Adipocyte (in vitro differentiated cells): ENCODE data around the gene ADAM23.
A peak's percentile ranks its signal among the peaks of the same experiment; 100 is the strongest.
"Not testable (repeated sequence)": the region's sequence is repeated elsewhere in the genome, so short reads cannot be mapped to it uniquely, and the experiment has no call there.

Source experiments
- DNase-seq: peaks from one replicate; pipeline ENCODE4 v3.0.0-alpha.2; 2015; ENCODE audit warnings: low read depth
- H3K27me3 ChIP-seq: replicated peaks from 2 replicates; pipeline ENCODE4 v1.7.0; 2013; ENCODE audit warnings: mild to moderate bottlenecking, low read length, moderate library complexity; ENCODE audit not compliant: control insufficient read depth, insufficient read depth
- H3K36me3 ChIP-seq: 2 replicates; pipeline ENCODE4 v1.7.0; 2013; ENCODE audit warnings: low read length, mild to moderate bottlenecking, moderate library complexity; ENCODE audit not compliant: control insufficient read depth, insufficient read depth, severe bottlenecking
- H3K4me1 ChIP-seq: 2 replicates; pipeline ENCODE4 v1.7.0; 2013; ENCODE audit warnings: mild to moderate bottlenecking, low read length, moderate library complexity; ENCODE audit not compliant: control insufficient read depth, insufficient read depth
- H3K4me3 ChIP-seq: 2 replicates; pipeline ENCODE4 v1.7.0; 2013; ENCODE audit warnings: mild to moderate bottlenecking, low read length, moderate library complexity
- H3K9ac ChIP-seq: 2 replicates; pipeline ENCODE4 v1.7.0; 2013; ENCODE audit warnings: mild to moderate bottlenecking, low read length, moderate library complexity
- H3K9me3 ChIP-seq: 2 replicates; pipeline ENCODE4 v1.7.0; 2013; ENCODE audit warnings: mild to moderate bottlenecking, low read length, moderate library complexity; ENCODE audit not compliant: control insufficient read depth

ADAM23 gene, protein sequence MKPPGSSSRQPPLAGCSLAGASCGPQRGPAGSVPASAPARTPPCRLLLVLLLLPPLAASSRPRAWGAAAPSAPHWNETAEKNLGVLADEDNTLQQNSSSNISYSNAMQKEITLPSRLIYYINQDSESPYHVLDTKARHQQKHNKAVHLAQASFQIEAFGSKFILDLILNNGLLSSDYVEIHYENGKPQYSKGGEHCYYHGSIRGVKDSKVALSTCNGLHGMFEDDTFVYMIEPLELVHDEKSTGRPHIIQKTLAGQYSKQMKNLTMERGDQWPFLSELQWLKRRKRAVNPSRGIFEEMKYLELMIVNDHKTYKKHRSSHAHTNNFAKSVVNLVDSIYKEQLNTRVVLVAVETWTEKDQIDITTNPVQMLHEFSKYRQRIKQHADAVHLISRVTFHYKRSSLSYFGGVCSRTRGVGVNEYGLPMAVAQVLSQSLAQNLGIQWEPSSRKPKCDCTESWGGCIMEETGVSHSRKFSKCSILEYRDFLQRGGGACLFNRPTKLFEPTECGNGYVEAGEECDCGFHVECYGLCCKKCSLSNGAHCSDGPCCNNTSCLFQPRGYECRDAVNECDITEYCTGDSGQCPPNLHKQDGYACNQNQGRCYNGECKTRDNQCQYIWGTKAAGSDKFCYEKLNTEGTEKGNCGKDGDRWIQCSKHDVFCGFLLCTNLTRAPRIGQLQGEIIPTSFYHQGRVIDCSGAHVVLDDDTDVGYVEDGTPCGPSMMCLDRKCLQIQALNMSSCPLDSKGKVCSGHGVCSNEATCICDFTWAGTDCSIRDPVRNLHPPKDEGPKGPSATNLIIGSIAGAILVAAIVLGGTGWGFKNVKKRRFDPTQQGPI

DNA sequence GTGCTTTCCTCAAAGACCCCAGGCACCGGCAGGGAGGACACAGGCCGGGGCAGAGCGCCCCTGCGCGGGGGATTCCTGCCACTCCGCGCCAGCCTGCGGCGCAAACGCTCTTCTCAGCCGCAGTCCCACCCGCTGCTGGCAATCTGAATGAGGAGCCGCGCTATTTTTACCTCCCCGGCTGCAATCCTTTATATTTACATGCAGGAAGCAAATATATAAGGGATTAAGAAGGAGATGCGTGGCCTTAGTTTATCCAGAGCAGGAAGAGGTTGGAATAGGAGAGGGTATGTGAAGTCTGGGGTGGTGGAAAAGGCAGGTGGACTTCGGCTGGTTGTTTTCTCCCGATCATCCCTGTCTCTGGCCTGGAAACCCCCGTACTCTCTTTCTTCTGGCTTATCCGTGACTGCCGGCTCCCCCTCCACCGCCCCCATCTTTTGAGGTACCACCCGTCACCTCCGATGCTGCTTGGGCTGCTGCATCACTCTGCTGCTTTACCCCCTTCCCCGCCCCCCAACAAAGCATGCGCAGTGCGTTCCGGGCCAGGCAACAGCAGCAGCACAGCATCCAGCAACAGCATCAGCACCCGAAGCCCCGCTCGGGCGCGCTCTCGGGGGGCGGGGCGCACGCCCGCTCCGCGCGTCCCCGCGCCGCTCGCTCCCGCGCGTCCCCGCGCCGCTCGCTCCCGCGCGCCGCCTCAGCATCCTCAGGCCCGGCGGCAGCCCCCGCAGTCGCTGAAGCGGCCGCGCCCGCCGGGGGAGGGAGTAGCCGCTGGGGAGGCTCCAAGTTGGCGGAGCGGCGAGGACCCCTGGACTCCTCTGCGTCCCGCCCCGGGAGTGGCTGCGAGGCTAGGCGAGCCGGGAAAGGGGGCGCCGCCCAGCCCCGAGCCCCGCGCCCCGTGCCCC, at the start of gene ADAM23:
Gene ADAM23, plus strand, starts transcription at position 700 of the 902 bp plus-strand sequence. CDS start 335 bp downstream, outside the sequence.
- Histone ChIP-seq H3K4me1 (peaks cover 14% of the 10 kb centered on the region), H3K36me3 (no peaks in the 10 kb centered on the region), H3K9ac (peak within 1 kb of the TSS; percentile 64), H3K27me3 (peaks cover 10% of the 10 kb centered on the region), H3K4me3 (peak within 1 kb of the TSS; percentile 81), H3K9me3 (no peaks in the 10 kb centered on the region)
- DNase-seq = peak; percentile 88

DNA sequence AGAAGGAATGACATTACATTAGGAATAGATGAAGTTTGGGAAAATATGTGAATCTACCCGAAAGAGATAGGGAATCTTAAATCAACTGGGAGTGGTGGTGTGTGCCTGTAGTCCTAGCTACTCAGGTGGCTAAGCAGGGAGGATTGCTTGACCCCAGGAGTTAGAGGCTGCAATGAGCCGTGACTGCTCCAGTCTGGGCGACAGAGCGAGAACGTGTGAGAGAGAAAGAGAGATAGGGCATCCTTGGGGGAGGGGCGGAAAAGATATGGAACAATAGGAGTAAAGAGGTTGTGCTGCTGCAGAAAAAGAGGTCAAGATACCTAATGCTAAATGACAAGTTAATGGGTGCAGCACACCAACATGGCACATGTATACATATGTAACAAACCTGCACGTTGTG, 47.1 kb upstream of the ADAM23 start:
- Histone ChIP-seq H3K4me1 (no peaks in the 10 kb centered on the region), H3K4me3 (no peak overlapping the region), H3K27me3 (no peaks in the 10 kb centered on the region), H3K9ac (no peak overlapping the region), H3K9me3 (peaks cover 3% of the 10 kb centered on the region), H3K36me3 (no peaks in the 10 kb centered on the region)
- no peak for DNase-seq

DNA sequence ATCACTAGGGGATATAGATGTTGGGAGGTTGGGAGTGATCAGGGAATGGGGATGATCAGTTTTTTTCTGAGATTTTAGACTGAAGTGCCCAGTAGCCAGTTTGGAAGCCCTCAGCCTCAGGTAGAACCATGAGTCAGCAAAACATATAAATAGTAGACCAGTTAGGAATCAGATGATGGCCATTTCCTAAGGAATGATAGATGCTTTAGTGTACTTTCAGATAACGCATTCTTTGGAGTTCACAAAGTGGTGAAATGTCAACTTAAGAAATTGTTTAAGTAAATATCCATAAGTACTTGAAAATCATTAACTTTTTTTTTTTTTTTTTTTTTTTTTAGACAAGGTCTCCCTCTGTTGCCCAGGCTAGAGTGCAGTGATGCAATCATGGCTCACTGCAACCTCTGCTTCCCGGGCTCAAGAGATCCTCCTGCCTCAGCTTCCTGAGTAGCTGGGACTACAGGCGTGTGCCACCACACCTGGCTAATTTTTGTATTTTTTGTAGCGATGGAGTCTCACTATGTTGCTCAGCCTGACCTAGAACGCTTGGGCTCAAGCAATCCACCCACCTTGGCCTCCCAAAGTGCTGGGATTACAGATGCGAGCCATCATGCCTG, 40.3 kb upstream of the ADAM23 start:
- DNase-seq, H3K4me1 ChIP-seq, H3K36me3 ChIP-seq, H3K4me3 ChIP-seq, H3K9ac ChIP-seq, H3K27me3 ChIP-seq, H3K9me3 ChIP-seq: not testable (repeated sequence)

DNA sequence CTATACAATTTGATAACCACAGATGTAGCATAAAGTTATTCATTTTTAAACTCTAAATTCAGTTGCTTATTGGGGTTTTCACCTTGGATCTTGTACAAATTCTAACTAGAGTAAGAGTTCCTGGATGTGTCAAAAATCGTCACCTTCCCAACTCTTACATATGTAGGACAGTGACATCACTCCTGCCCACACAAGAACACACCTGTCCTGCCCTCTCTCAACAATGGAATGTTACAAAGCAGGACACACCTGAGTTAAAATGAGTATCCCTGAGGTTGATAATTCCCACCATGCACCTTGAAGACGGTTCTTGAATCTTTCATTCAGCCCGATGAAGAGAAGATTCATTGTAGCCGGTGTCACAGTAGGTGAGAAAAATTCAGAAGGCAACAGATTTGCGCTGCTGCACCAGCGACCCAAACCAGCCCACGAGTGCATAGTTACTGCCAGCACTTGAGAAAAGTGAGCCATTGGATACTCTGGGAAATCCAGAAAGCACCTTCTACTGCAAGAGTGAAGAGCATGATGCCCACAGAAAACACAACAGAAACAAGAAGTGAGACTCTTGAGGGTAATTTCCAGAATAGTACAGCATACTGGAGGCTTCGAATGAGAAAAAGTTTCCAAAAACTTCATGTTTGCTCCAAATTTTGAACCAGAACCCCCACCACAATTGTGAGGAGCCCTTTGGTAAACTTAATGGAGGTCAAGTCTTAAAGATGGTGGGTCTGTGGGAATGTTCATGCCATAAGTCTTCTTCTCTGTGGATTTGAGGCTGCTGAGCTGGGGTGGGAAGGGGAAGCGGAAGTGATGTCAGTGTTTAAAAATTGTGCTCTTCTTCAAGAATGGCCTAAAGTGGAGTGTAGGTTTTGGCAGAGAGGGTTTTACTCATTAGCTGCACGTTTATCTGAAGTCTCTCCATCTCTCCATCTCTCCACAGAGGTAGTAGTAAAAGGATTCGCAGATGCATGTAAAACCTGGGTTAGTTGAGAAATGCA, 34.7 kb upstream of the ADAM23 start:
- Histone ChIP-seq H3K36me3 (no peaks in the 10 kb centered on the region), H3K9ac (no peak overlapping the region), H3K9me3 (no peaks in the 10 kb centered on the region), H3K4me3 (no peak overlapping the region), H3K27me3 (no peaks in the 10 kb centered on the region), H3K4me1 (no peaks in the 10 kb centered on the region)
- no peak for DNase-seq

DNA sequence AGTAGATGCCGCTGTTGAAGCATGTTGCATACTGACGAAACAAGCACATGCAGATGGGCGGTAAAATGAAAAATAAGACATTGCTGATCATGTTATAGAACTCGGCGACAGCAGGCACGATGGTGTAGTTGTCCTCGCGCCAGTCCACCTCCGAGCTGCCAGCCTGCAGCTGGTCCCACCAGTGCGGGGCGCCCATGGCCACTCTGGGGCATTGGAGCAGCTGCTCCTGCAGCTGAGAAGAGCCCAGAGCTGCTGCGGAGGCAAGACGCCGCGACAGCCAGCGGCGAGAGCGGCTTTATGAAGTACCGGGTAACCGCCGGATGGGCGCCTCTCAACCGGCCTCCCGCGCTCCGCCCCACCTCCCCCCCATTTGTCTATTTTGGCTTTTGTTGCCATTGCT, 32.6 kb upstream of the ADAM23 start:
- Histone ChIP-seq H3K9me3 (no peaks in the 10 kb centered on the region), H3K36me3 (no peaks in the 10 kb centered on the region), H3K27me3 (no peaks in the 10 kb centered on the region), H3K9ac (no peak overlapping the region), H3K4me1 (no peaks in the 10 kb centered on the region), H3K4me3 (no peak overlapping the region)
- DNase-seq = no peak

DNA sequence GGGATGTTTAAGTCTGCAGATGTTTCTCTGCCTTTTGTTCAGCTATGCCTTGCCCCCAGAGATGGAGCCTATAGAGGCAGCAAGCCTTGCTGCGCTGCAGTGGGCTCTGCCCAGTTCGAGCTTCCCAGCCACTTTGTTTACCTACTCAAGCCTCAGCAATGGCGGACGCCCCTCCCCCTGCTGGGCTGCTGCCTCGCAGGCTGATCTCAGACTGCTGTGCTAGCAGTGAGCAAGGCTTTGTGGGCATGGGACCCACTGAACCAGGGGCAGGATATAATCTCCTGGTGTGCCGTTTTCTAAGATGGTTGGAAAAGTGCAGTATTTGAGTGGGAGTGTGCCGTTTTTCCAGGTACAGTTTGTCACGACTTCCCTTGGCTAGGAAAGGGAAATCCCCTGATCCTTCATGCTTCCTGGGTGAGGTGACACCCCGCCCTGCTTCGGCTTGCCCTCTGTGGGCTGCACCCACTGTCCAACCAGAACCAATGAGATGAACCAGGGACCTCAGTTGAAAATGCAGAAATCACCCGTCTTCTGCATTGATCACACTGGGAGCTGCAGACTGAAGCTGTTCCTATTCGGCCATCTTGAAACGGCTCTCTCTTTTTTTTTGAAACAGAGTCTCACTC, 27.6 kb upstream of the ADAM23 start:
- peaks cover 2% of the 10 kb centered on the region for H3K9me3 ChIP-seq
- no peaks in the 10 kb centered on the region for H3K36me3 ChIP-seq
- H3K27me3 ChIP-seq = no peaks in the 10 kb centered on the region
- H3K4me3 ChIP-seq = no peak overlapping the region
- no peak for DNase-seq
- H3K4me1 ChIP-seq = no peaks in the 10 kb centered on the region
- H3K9ac ChIP-seq = no peak overlapping the region

DNA sequence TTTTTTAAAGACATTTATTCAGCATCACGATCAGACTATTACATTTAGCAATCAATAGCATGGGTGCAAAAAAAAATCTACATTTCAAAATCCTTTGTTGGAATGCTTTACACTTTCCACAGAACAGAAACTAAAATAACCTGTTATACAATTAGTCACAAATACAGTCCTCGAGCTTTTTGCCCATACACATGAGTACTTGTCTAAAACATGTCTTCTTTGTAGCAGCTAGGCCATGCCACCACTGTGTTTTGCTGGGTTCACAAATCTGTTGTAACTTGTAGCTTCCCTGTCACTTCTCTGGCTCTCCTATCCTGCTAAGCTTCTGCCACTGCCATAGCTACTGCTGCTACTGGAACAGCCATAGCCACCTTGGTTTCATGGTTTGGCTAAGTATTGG, 24.4 kb upstream of the ADAM23 start:
- Histone ChIP-seq H3K9me3 (peaks cover 2% of the 10 kb centered on the region), H3K27me3 (peaks cover 3% of the 10 kb centered on the region), H3K36me3 (no peaks in the 10 kb centered on the region), H3K4me3 (no peak overlapping the region), H3K4me1 (no peaks in the 10 kb centered on the region), H3K9ac (no peak overlapping the region)
- no peak for DNase-seq

DNA sequence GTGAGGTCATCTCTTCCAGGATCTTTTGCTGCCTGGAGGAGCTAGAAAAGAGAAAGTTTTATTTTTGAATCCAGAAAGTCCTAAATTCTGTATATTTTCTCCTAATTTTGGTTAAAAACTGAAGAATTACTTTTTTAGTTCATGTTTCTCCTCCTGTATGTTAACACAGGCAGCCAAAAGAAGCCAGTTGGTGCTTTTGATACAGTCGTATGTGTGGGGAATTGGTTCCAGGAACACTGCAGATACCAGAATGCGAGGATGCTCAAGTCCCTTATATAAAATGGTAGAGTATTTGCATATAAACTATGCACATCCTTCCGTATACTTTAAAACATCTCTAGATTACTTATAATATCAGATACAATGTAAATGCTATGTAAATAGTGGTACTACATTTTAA, 22.6 kb upstream of the ADAM23 start:
- Histone ChIP-seq H3K27me3 (peaks cover 8% of the 10 kb centered on the region), H3K4me1 (no peaks in the 10 kb centered on the region), H3K9ac (no peak overlapping the region), H3K4me3 (no peak overlapping the region), H3K9me3 (peaks cover 2% of the 10 kb centered on the region), H3K36me3 (no peaks in the 10 kb centered on the region)
- DNase-seq = no peak

DNA sequence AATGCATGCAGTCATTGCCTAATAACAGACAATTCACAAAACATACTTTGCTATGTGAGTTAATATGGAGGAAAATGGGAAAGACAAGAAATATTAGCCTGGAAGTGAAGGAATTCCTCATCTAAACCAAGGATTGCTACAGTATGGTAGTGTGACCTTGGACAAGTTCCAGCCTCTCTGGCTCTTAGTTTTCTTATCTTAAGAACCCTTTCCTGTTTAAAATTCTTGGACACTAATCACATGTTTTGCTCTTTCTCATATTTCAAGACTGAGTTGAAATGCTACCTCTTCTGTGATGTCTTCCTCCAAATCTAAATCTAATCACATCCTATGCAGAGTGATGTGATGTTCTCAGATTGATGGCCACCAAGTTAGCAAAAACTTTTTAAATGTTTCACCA, 20.8 kb upstream of the ADAM23 start:
- H3K27me3 ChIP-seq = peaks cover 8% of the 10 kb centered on the region
- H3K9ac ChIP-seq = no peak overlapping the region
- no peak overlapping the region for H3K4me3 ChIP-seq
- H3K9me3 ChIP-seq = peaks cover 2% of the 10 kb centered on the region
- H3K36me3 ChIP-seq = no peaks in the 10 kb centered on the region
- DNase-seq = peak; percentile 33
- H3K4me1 ChIP-seq = no peaks in the 10 kb centered on the region
